ENCODE measurements around the gene LDB2.
"Not testable (repeated sequence)": the region's sequence is repeated elsewhere in the genome, so short reads cannot be mapped to it uniquely, and the experiment has no call there.

The LDB2 gene

GRCh38 chr4:16897991-16898827 lies at the start of gene LDB2:
Gene LDB2, minus strand, starts transcription at chr4:16898645.
- Histone ChIP-seq H3K4me1 (peaks cover 34% of the 10 kb centered on the region), H3K27me3 (ENCODE audit: low read depth) (no peaks in the 10 kb centered on the region), H3K36me3 (replicated peaks) (no peaks in the 10 kb centered on the region), H3K9me3 (no peaks in the 10 kb centered on the region), H3K4me3 (peak within 1 kb of the TSS; percentile 50)
- in situ Hi-C loops (cut with MboI; ENCODE audit: low sequenced_read_pairs) = no loop called here
- peak; percentile 72 to 84 for DNase-seq (ENCODE audit: low spot score in 2 of 2)

- in situ Hi-C loops (cut with MboI; ENCODE audit: low sequenced_read_pairs) = no loop called here
- Histone ChIP-seq H3K4me3 (no peak overlapping the region), H3K4me1 (no peaks in the 10 kb centered on the region), H3K9me3 (no peaks in the 10 kb centered on the region), H3K27me3 (ENCODE audit: low read depth) (peaks cover 15% of the 10 kb centered on the region; the same call in 1 of the 2 replicates), H3K36me3 (replicated peaks) (no peaks in the 10 kb centered on the region)
- no peak for DNase-seq (ENCODE audit: low spot score in 2 of 2)
Observed at GRCh38 chr4:16942491-16942890, 44.0 kb upstream of the LDB2 start.

- no peak overlapping the region for H3K4me3 ChIP-seq
- no peak for DNase-seq (ENCODE audit: low spot score in 2 of 2)
- H3K36me3 ChIP-seq (replicated peaks) = no peaks in the 10 kb centered on the region
- H3K4me1 ChIP-seq = peaks cover 6% of the 10 kb centered on the region
- H3K27me3 ChIP-seq (ENCODE audit: low read depth) = peaks cover 15% of the 10 kb centered on the region; the same call in 1 of the 2 replicates
- in situ Hi-C loops (cut with MboI; ENCODE audit: low sequenced_read_pairs) = no loop called here
- H3K9me3 ChIP-seq = no peaks in the 10 kb centered on the region
Observed at GRCh38 chr4:16939178-16939577, 40.7 kb upstream of the LDB2 start.

GRCh38 chr4:16938512-16939040 lies 40.1 kb upstream of the LDB2 start:
- H3K4me3 ChIP-seq = no peak overlapping the region
- H3K27me3 ChIP-seq (ENCODE audit: low read depth) = peaks cover 15% of the 10 kb centered on the region; the same call in 1 of the 2 replicates
- H3K36me3 ChIP-seq (replicated peaks) = no peaks in the 10 kb centered on the region
- no peak for DNase-seq (ENCODE audit: low spot score in 2 of 2)
- in situ Hi-C loops (cut with MboI; ENCODE audit: low sequenced_read_pairs) = no loop called here
- peaks cover 6% of the 10 kb centered on the region for H3K4me1 ChIP-seq
- H3K9me3 ChIP-seq = no peaks in the 10 kb centered on the region

GRCh38 chr4:16931339-16932305 lies 33.2 kb upstream of the LDB2 start:
- H3K4me1 ChIP-seq = peaks cover 16% of the 10 kb centered on the region
- DNase-seq (ENCODE audit: low spot score in 2 of 2) = peak in 1 of 2 experiments; percentile 41
- H3K27me3 ChIP-seq (ENCODE audit: low read depth) = no peaks in the 10 kb centered on the region
- no peak overlapping the region for H3K4me3 ChIP-seq
- no peaks in the 10 kb centered on the region for H3K9me3 ChIP-seq
- in situ Hi-C loops (cut with MboI; ENCODE audit: low sequenced_read_pairs) = no loop called here
- no peaks in the 10 kb centered on the region for H3K36me3 ChIP-seq (replicated peaks)

- no peak for DNase-seq (ENCODE audit: low spot score in 2 of 2)
- in situ Hi-C loops (cut with MboI; ENCODE audit: low sequenced_read_pairs) = no loop called here
Observed at GRCh38 chr4:16926214-16926613, 27.8 kb upstream of the LDB2 start.

GRCh38 chr4:16918716-16919115 lies 20.3 kb upstream of the LDB2 start:
- not testable (repeated sequence) for H3K36me3 ChIP-seq (replicated peaks); H3K4me3 ChIP-seq; DNase-seq (ENCODE audit: low spot score in 2 of 2); H3K4me1 ChIP-seq; H3K9me3 ChIP-seq; H3K27me3 ChIP-seq (ENCODE audit: low read depth)
- in situ Hi-C loops (cut with MboI; ENCODE audit: low sequenced_read_pairs) = loop anchor here (10.0 kb wide), 1 partner anchor 124 kb away; no protein-coding TSS in a partner anchor

More at GRCh38 chr4:16926214-16926613, 27.8 kb upstream of the LDB2 start:
- H3K4me3 ChIP-seq = no peak overlapping the region
- H3K4me1 ChIP-seq = peaks cover 9% of the 10 kb centered on the region; the same call in 1 of the 2 replicates
- H3K36me3 ChIP-seq (replicated peaks) = no peaks in the 10 kb centered on the region
- peaks cover 4% of the 10 kb centered on the region; the same call in 1 of the 2 replicates for H3K27me3 ChIP-seq (ENCODE audit: low read depth)
- no peaks in the 10 kb centered on the region for H3K9me3 ChIP-seq

GRCh38 chr4:16916719-16917337 lies 18.4 kb upstream of the LDB2 start:
- no peak overlapping the region for H3K4me3 ChIP-seq
- H3K4me1 ChIP-seq = no peaks in the 10 kb centered on the region
- no peaks in the 10 kb centered on the region for H3K36me3 ChIP-seq (replicated peaks)
- no peaks in the 10 kb centered on the region for H3K27me3 ChIP-seq (ENCODE audit: low read depth)
- H3K9me3 ChIP-seq = no peaks in the 10 kb centered on the region
- in situ Hi-C loops (cut with MboI; ENCODE audit: low sequenced_read_pairs) = loop anchor here (10.0 kb wide), 1 partner anchor 122 kb away; no protein-coding TSS in a partner anchor
- DNase-seq (ENCODE audit: low spot score in 2 of 2) = peak; percentile 86 to 90

- DNase-seq (ENCODE audit: low spot score in 2 of 2) = no peak
- Histone ChIP-seq H3K9me3 (no peaks in the 10 kb centered on the region), H3K4me3 (no peak overlapping the region), H3K27me3 (ENCODE audit: low read depth) (no peaks in the 10 kb centered on the region), H3K36me3 (replicated peaks) (no peaks in the 10 kb centered on the region), H3K4me1 (no peaks in the 10 kb centered on the region)
- in situ Hi-C loops (cut with MboI; ENCODE audit: low sequenced_read_pairs) = loop anchor here (10.0 kb wide), 1 partner anchor 121 kb away; no protein-coding TSS in a partner anchor
Observed at GRCh38 chr4:16916031-16916430, 17.6 kb upstream of the LDB2 start.

- in situ Hi-C loops (cut with MboI; ENCODE audit: low sequenced_read_pairs) = loop anchor here (10.0 kb wide), 1 partner anchor 119 kb away; no protein-coding TSS in a partner anchor
Observed at GRCh38 chr4:16914208-16914607, 15.8 kb upstream of the LDB2 start.

GRCh38 chr4:16912896-16913295 lies 14.5 kb upstream of the LDB2 start:
- no peak for DNase-seq (ENCODE audit: low spot score in 2 of 2)
- in situ Hi-C loops (cut with MboI; ENCODE audit: low sequenced_read_pairs) = loop anchor here (10.0 kb wide), 1 partner anchor 118 kb away; no protein-coding TSS in a partner anchor
- Histone ChIP-seq H3K9me3 (no peaks in the 10 kb centered on the region), H3K27me3 (ENCODE audit: low read depth) (no peaks in the 10 kb centered on the region), H3K36me3 (replicated peaks) (no peaks in the 10 kb centered on the region), H3K4me3 (no peak overlapping the region), H3K4me1 (peaks cover 19% of the 10 kb centered on the region)

More at GRCh38 chr4:16914208-16914607, 15.8 kb upstream of the LDB2 start:
- no peaks in the 10 kb centered on the region for H3K27me3 ChIP-seq (ENCODE audit: low read depth)
- no peaks in the 10 kb centered on the region for H3K36me3 ChIP-seq (replicated peaks)
- DNase-seq (ENCODE audit: low spot score in 2 of 2) = no peak
- peaks cover 8% of the 10 kb centered on the region for H3K4me1 ChIP-seq
- H3K4me3 ChIP-seq = no peak overlapping the region
- no peaks in the 10 kb centered on the region for H3K9me3 ChIP-seq

- no peaks in the 10 kb centered on the region for H3K27me3 ChIP-seq (ENCODE audit: low read depth)
- no peaks in the 10 kb centered on the region for H3K9me3 ChIP-seq
- no peak overlapping the region for H3K4me3 ChIP-seq
- peak; percentile 38 to 58 for DNase-seq (ENCODE audit: low spot score in 2 of 2)
- H3K36me3 ChIP-seq (replicated peaks) = no peaks in the 10 kb centered on the region
- peaks cover 19% of the 10 kb centered on the region for H3K4me1 ChIP-seq
- in situ Hi-C loops (cut with MboI; ENCODE audit: low sequenced_read_pairs) = no loop called here
Observed at GRCh38 chr4:16909281-16909680, 10.8 kb upstream of the LDB2 start.

Measured in HAP-1 (cell line).